ENCODE results near the gene ABLIM2.

ABLIM2 gene

DNA sequence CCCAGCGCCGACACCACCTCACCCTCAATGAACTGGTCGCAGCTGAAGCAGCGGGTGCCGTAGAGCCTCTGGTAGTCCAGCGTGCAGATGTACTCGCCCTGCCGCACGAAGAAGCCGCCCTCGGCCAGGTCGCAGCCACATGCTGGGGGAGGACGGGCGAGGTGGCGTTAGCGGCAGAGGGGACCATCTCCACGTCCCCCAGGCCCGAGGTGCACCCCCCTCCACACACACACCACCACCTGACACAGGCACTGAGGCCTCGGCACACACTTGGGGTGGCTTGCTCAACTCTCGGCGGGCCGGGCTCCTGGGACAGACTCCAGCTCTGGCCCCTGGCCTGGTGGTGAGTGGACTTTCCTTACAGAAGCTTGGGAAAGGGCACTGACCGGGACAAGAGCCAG is 61.5 kb downstream of the ABLIM2 start:
- Histone ChIP-seq H3K56ac (ENCODE audit: low read length) (no peak overlapping the region), H3K23ac (ENCODE audit: low read length) (no peak overlapping the region), H3K79me1 (ENCODE audit: low read length) (no peaks in the 10 kb centered on the region), H3K4me1 (ENCODE audit: control insufficient read depth, low read depth, low read length) (no peaks in the 10 kb centered on the region), H3K27ac (ENCODE audit: low read depth, low read length) (no peak overlapping the region), H4K5ac (ENCODE audit: low read length) (no peak overlapping the region), H2AK5ac (ENCODE audit: low read length) (no peak overlapping the region), H3K36me3 (ENCODE audit: control insufficient read depth, insufficient read depth, low read length) (no peaks in the 10 kb centered on the region), H2BK5ac (ENCODE audit: low read length) (no peak overlapping the region), H3K79me2 (ENCODE audit: control insufficient read depth, insufficient read depth, low read length) (no peaks in the 10 kb centered on the region), H3K18ac (ENCODE audit: low read length) (no peak overlapping the region), H2BK120ac (ENCODE audit: low read depth, low read length) (no peak overlapping the region), H3K4me2 (ENCODE audit: low read length) (no peak overlapping the region), H3K27me3 (ENCODE audit: insufficient read depth, low read length, poor library complexity) (no peaks in the 10 kb centered on the region), H3K4me3 (ENCODE audit: low read length) (no peak overlapping the region), H3K9ac (ENCODE audit: low read length) (no peak overlapping the region), H2BK15ac (replicated peaks; ENCODE audit: low read depth) (no peak overlapping the region), H3K4ac (ENCODE audit: low read depth, low read length) (no peak overlapping the region), H4K8ac (ENCODE audit: low read depth, low read length) (no peak overlapping the region)
- WGBS (ENCODE audit: extremely low coverage, insufficient coverage, low lambda C conversion rate) = no CpG with 5 or more reads among the region's 23 CpGs
- DNase-seq = no peak

DNA sequence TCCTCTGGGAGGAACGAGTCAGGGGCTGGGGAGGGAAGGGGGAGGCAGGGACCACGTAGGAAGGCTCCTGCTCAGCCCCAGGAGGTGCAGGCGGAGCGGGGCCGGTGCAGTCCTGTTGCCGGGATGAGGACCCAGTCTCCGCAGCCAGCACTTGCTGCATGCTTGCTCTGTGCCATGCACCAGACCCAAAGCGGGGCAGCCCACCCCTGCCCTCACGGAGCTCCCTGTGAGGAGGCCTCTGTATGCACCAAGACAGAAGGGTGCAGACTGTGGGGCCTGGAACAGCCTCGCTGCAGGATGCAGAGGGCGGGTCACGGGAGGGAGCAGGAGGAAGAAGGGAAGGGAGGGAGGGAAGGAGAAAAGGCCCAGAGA is 61.9 kb downstream of the ABLIM2 start:
- H3K18ac ChIP-seq (ENCODE audit: low read length) = no peak overlapping the region
- H2AK5ac ChIP-seq (ENCODE audit: low read length) = no peak overlapping the region
- H3K27me3 ChIP-seq (ENCODE audit: insufficient read depth, low read length, poor library complexity) = no peaks in the 10 kb centered on the region
- H2BK5ac ChIP-seq (ENCODE audit: low read length) = no peak overlapping the region
- no peaks in the 10 kb centered on the region for H3K79me2 ChIP-seq (ENCODE audit: control insufficient read depth, insufficient read depth, low read length)
- no peaks in the 10 kb centered on the region for H3K4me1 ChIP-seq (ENCODE audit: control insufficient read depth, low read depth, low read length)
- no peak overlapping the region for H4K5ac ChIP-seq (ENCODE audit: low read length)
- H3K4me3 ChIP-seq (ENCODE audit: low read length) = no peak overlapping the region
- no peak overlapping the region for H3K27ac ChIP-seq (ENCODE audit: low read depth, low read length)
- no peaks in the 10 kb centered on the region for H3K36me3 ChIP-seq (ENCODE audit: control insufficient read depth, insufficient read depth, low read length)
- DNase-seq = no peak
- H2BK15ac ChIP-seq (replicated peaks; ENCODE audit: low read depth) = no peak overlapping the region
- no peak overlapping the region for H3K23ac ChIP-seq (ENCODE audit: low read length)
- H3K4ac ChIP-seq (ENCODE audit: low read depth, low read length) = no peak overlapping the region
- no peak overlapping the region for H3K9ac ChIP-seq (ENCODE audit: low read length)
- H3K4me2 ChIP-seq (ENCODE audit: low read length) = no peak overlapping the region
- no peak overlapping the region for H3K56ac ChIP-seq (ENCODE audit: low read length)
- no peak overlapping the region for H2BK120ac ChIP-seq (ENCODE audit: low read depth, low read length)
- no CpG with 5 or more reads among the region's 12 CpGs for WGBS (ENCODE audit: extremely low coverage, insufficient coverage, low lambda C conversion rate)
- no peaks in the 10 kb centered on the region for H3K79me1 ChIP-seq (ENCODE audit: low read length)
- H4K8ac ChIP-seq (ENCODE audit: low read depth, low read length) = no peak overlapping the region

- Histone ChIP-seq H3K56ac (ENCODE audit: low read length) (no peak overlapping the region), H3K9ac (ENCODE audit: low read length) (no peak overlapping the region), H3K27ac (ENCODE audit: low read depth, low read length) (no peak overlapping the region), H3K4ac (ENCODE audit: low read depth, low read length) (no peak overlapping the region), H3K4me3 (ENCODE audit: low read length) (no peak overlapping the region), H3K23ac (ENCODE audit: low read length) (no peak overlapping the region), H2BK5ac (ENCODE audit: low read length) (no peak overlapping the region), H3K18ac (ENCODE audit: low read length) (no peak overlapping the region), H3K79me1 (ENCODE audit: low read length) (no peaks in the 10 kb centered on the region), H4K5ac (ENCODE audit: low read length) (no peak overlapping the region), H2BK120ac (ENCODE audit: low read depth, low read length) (no peak overlapping the region), H2BK15ac (replicated peaks; ENCODE audit: low read depth) (no peak overlapping the region), H3K79me2 (ENCODE audit: control insufficient read depth, insufficient read depth, low read length) (no peaks in the 10 kb centered on the region), H2AK5ac (ENCODE audit: low read length) (no peak overlapping the region), H3K4me2 (ENCODE audit: low read length) (no peak overlapping the region), H4K8ac (ENCODE audit: low read depth, low read length) (no peak overlapping the region), H3K27me3 (ENCODE audit: insufficient read depth, low read length, poor library complexity) (no peaks in the 10 kb centered on the region), H3K36me3 (ENCODE audit: control insufficient read depth, insufficient read depth, low read length) (no peaks in the 10 kb centered on the region), H3K4me1 (ENCODE audit: control insufficient read depth, low read depth, low read length) (no peaks in the 10 kb centered on the region)
- WGBS (ENCODE audit: extremely low coverage, insufficient coverage, low lambda C conversion rate) = no CpG with 5 or more reads among the region's 21 CpGs
- DNase-seq = no peak
These were observed 62.5 kb downstream of the ABLIM2 start for GRCh38 chr4:8095956-8096689.

- H3K4me2 ChIP-seq (ENCODE audit: low read length) = no peak overlapping the region
- no peak overlapping the region for H3K9ac ChIP-seq (ENCODE audit: low read length)
- no CpG with 5 or more reads among the region's 2 CpGs for WGBS (ENCODE audit: extremely low coverage, insufficient coverage, low lambda C conversion rate)
These were observed 64.9 kb downstream of the ABLIM2 start for GRCh38 chr4:8093587-8094274.

DNA sequence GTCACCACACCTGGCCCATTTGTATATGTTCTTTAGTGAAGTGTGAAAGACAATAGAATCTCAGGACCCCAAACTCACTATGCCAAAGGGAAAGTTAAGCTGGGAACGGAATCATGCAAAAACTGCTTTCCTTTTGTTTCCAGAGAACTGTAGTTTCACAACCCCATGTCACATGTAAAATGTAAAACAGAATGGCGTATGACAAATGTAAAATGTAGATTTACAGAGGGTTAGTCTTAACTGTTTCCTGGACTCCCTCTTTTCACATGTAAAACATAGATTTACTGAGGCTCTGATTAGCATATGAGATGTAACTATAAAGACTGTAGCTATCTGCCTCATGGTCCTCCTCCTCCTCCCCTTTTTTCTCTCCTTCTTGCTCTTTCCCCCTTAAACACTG is 66.3 kb downstream of the ABLIM2 start:
- WGBS (ENCODE audit: extremely low coverage, insufficient coverage, low lambda C conversion rate) = no CpG with 5 or more reads among the region's 2 CpGs
- no peak overlapping the region for H4K8ac ChIP-seq (ENCODE audit: low read depth, low read length)

More at GRCh38 chr4:8093587-8094274, 64.9 kb downstream of the ABLIM2 start:
- Histone ChIP-seq H3K36me3 (ENCODE audit: control insufficient read depth, insufficient read depth, low read length) (no peaks in the 10 kb centered on the region), H3K27me3 (ENCODE audit: insufficient read depth, low read length, poor library complexity) (no peaks in the 10 kb centered on the region), H2AK5ac (ENCODE audit: low read length) (no peak overlapping the region), H4K5ac (ENCODE audit: low read length) (no peak overlapping the region), H2BK120ac (ENCODE audit: low read depth, low read length) (no peak overlapping the region), H2BK15ac (replicated peaks; ENCODE audit: low read depth) (no peak overlapping the region), H2BK5ac (ENCODE audit: low read length) (no peak overlapping the region), H3K79me1 (ENCODE audit: low read length) (no peaks in the 10 kb centered on the region), H3K18ac (ENCODE audit: low read length) (no peak overlapping the region), H3K79me2 (ENCODE audit: control insufficient read depth, insufficient read depth, low read length) (no peaks in the 10 kb centered on the region), H3K27ac (ENCODE audit: low read depth, low read length) (no peak overlapping the region), H3K23ac (ENCODE audit: low read length) (no peak overlapping the region), H3K4me3 (ENCODE audit: low read length) (no peak overlapping the region), H3K4me1 (ENCODE audit: control insufficient read depth, low read depth, low read length) (no peaks in the 10 kb centered on the region), H3K56ac (ENCODE audit: low read length) (no peak overlapping the region), H4K8ac (ENCODE audit: low read depth, low read length) (no peak overlapping the region), H3K4ac (ENCODE audit: low read depth, low read length) (no peak overlapping the region)
- DNase-seq = no peak

More for the DNA sequence above, 66.3 kb downstream of the ABLIM2 start:
- Histone ChIP-seq H3K36me3 (ENCODE audit: control insufficient read depth, insufficient read depth, low read length) (no peaks in the 10 kb centered on the region), H3K56ac (ENCODE audit: low read length) (no peak overlapping the region), H3K9ac (ENCODE audit: low read length) (no peak overlapping the region), H3K79me2 (ENCODE audit: control insufficient read depth, insufficient read depth, low read length) (no peaks in the 10 kb centered on the region), H3K4me2 (ENCODE audit: low read length) (no peak overlapping the region), H3K4ac (ENCODE audit: low read depth, low read length) (no peak overlapping the region), H3K18ac (ENCODE audit: low read length) (no peak overlapping the region), H2BK15ac (replicated peaks; ENCODE audit: low read depth) (no peak overlapping the region), H3K4me1 (ENCODE audit: control insufficient read depth, low read depth, low read length) (no peaks in the 10 kb centered on the region), H3K27me3 (ENCODE audit: insufficient read depth, low read length, poor library complexity) (no peaks in the 10 kb centered on the region), H3K4me3 (ENCODE audit: low read length) (no peak overlapping the region), H2AK5ac (ENCODE audit: low read length) (no peak overlapping the region), H3K79me1 (ENCODE audit: low read length) (no peaks in the 10 kb centered on the region), H4K5ac (ENCODE audit: low read length) (no peak overlapping the region), H3K27ac (ENCODE audit: low read depth, low read length) (no peak overlapping the region), H2BK5ac (ENCODE audit: low read length) (no peak overlapping the region), H3K23ac (ENCODE audit: low read length) (no peak overlapping the region), H2BK120ac (ENCODE audit: low read depth, low read length) (no peak overlapping the region)
- no peak for DNase-seq

All from mesendoderm (in vitro differentiated cells).